Stromal cell of bone marrow (primary cell): ENCODE measurements around the gene FMNL1.

Source experiments
- DNase-seq: peaks from one replicate; pipeline ENCODE4 v3.0.0-alpha.2; 2012; ENCODE audit warnings: low read depth

FMNL1 gene

DNA sequence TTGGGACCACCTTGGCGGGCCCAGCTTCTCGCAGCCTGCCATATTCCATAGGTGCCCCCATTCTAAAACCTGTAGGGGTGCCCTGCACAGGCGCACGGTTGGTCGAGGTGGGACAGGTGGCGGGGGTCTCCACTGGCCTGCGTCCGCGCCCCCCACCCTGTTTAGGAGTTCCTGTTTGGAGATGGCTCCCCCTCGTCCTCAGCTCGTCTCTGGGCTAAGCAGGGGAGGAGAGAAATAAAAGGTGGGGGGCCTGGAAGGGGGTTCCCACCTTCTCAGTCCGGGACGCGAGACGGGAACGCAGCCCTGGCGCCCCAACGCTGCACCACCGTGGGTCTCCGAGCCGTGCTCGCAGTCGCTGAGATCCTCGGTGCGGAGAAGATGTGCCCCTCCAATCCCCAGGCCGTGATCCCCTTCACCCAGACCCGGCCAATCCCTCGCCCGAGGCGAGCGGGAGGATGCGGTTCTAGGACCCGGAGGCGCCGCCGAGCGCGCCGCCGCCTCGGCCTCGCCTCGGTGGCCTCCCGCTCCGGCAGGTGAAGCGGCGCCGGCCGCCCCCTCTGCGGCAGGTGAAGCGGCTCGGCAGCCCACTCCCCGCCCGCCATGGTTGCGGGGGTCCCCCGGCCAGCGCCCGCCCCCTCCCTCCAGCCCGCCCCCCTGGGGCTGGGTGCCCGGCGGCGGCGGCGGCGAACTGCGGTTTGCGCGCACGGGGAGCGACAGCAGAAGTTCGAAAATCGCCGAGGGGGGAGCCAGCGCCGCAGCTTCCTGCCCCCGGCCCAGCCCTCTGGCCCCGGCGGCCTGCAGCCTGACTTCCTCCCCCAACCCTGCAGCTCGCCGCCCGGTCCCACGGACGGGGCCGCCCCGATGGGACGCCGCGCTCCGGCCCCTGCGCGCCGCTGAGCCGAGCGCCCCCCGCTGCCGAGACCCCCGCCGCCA is at the start of gene FMNL1:
Gene FMNL1 (plus strand): TSS at position 805 of the 933 bp plus-strand sequence. CDS start 240 bp downstream, outside the sequence.
- DNase-seq: no peak

DNA sequence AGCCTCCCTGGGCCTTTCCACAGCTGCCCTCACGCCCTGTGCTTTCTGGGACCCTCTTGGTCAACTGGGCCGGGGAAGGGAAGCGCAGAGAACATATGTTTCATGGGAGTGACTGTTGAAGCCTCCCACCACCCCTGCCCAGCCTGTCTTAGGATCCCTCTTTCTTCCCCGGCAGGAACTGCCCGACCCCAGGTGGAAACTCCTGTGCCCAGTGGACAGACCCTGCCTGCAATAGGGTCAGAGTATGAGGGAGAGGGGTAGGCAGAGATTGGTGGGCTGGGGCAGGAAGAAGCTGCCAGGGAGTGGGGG is 49.5 kb upstream of the FMNL1 start:
- DNase-seq: no peak

GRCh38 chr17:45172541-45173286 is 49.0 kb upstream of the FMNL1 start:
- DNase-seq: peak; percentile 53

- no peak for DNase-seq
Measured at GRCh38 chr17:45175759-45176115, 45.9 kb upstream of the FMNL1 start.

GRCh38 chr17:45177563-45177962 is 44.1 kb upstream of the FMNL1 start:
- no peak for DNase-seq

DNA sequence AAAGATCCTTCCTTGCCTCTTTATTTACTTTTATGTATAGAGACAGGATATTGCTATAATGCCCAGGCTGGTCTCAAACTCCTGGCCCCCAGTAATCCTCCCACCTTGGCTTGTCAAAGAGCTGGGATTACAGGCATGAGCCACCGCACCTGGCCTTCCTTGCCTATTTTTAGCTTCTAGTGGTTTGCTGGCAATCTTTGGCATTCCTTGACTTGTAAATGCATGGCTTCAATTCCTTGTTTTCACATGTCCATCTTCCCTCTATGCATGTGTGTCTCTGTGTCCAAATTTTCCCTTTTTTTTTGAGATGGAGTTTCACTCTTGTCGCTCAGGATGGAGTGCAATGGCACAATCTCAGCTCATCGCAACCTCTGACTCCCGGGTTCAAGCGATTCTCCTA is 37.5 kb upstream of the FMNL1 start:
- no peak for DNase-seq

- no peak for DNase-seq
Measured at GRCh38 chr17:45186801-45187354, 34.8 kb upstream of the FMNL1 start.

DNA sequence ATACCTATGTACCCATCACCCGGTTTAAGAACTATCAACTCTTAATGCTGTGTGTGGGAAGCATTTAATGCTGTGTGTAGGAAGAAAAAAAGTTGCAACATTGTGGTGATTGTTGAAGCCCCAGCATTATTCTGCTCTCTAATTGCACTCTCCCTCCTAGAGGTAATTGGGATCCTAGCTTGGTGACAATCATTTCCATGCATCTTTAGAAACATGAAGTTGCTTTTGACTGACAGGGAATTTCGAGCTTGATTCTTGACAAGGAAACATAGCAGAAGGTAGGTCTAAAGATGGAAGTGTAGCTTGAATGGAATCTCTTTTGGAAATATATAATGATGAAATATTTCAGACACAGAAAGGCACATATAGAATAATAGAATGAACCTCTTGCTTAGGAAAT is 32.7 kb upstream of the FMNL1 start:
- DNase-seq: no peak

- DNase-seq: no peak
Measured at GRCh38 chr17:45190503-45191255, 31.0 kb upstream of the FMNL1 start.

DNA sequence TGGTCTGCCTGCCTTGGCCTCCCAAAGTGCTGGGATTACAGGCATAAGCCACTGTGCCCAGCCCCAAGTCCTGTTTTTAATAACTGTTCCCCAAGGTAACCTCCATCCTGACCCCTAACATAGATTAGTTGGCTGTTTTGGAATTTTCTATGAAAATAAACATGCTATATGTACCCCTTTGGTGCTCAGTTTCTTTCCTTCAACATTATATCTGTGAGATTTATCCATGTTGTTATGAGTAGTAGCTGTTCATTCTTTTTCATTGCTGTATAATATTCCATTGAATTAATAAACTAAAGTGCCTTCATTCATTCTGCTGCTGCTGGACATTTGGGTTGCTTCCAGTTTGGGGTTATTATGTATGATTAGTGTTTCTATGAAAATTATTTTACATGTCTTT is 26.3 kb upstream of the FMNL1 start:
- no peak for DNase-seq

DNA sequence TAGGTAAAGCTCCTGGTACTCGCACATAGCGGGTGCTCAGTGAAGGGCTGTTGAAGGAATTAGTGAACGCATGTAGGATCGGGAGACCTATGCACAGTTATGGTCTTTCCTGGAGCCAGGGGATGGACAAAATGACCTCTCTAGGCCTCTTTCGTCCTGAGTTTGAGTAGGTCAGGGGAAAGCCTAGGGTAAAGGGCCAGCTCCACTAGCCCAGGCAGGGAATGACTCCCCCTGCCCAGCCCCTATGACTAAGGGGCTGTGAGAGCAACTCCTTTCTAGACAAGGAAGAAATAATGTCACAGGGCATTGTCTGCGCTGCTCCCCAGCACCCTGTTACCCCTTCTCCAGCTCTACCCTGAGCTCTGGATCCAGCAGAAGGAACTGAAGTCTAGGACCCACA is 24.6 kb upstream of the FMNL1 start:
- no peak for DNase-seq

GRCh38 chr17:45197555-45198334 is 23.9 kb upstream of the FMNL1 start:
- peak; percentile 76 for DNase-seq

DNA sequence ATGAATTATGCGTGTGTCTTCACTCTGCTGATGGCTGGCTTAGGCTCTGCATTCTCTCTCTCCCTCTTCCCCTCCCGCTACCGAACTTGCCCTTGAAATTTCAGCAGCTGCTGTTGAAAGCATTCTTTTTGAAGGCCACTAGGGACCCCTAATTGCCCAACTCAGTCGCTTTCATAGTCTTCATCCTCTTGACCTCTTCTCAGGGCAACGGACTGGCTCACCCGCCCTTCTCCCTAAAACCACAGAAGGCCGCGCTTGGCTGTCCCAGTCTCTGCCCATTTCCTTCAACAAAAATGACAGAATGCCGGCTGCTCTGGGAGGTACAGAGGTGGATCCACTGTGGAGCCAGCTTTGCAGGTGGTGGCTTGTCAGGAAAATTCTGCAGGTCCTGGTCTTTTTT is 21.0 kb upstream of the FMNL1 start:
- DNase-seq: peak; percentile 75

DNA sequence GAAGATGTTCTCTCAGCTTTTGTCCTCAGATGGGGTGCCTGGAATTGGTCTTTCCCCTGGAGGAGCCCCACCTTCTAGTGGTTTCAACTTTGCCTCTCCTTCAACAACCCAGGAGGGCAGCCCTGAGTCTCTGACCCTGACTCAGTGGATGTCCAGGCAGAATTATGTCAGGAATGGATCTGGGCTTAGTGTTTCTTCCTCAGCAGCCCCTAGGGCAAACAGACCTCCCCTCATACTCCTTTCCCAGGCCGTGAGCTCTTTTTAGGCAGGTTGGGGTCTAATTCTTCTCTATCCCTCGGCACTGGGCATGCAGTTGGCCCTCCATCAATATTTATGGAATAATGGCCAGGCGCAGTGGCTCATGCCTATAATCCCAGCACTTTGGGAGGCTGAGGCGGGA is 20.2 kb upstream of the FMNL1 start:
- no peak for DNase-seq

DNA sequence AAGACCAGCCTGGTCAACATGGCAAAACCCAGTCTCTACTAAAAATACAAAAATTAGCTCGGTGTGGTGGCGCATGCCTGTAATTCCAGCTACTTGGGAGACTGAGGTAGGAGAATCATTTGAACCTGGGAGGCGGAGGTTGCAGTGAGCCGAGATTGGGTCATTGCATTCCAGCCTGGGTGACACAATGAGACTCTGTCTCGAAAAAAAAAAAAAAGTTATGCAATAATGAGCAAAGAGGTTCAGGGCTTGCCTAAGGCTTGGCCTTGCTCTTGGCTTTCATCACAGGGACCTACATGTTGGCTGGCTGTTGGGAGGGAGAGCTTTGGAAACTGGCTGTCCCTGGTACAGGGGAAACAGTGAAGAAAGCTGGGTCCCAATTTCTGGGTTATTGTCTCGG is 19.8 kb upstream of the FMNL1 start:
- peak; percentile 34 for DNase-seq

GRCh38 chr17:45218895-45219661 is 2.6 kb upstream of the FMNL1 start:
- peak; percentile 73 for DNase-seq

DNA sequence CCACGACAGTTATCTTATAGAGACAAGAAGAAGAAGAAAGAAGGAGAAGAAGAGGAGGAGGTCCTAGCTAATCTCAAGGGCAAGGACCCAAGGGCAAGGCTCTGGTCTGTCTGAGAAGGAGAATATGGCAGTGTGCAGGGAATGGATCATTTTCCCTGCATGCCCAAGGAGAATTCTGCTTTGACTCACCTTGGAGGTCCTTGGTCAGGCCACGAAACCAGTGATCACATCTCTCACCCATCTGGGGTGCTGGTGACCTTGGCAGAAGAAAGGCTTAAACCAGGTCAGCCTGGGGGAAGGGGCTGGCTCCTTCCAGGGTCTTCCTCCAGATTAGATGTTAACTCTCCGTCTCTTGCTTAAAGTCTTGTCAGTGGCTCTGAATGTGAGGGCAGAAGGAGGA is 1.6 kb upstream of the FMNL1 start:
- DNase-seq: no peak

DNA sequence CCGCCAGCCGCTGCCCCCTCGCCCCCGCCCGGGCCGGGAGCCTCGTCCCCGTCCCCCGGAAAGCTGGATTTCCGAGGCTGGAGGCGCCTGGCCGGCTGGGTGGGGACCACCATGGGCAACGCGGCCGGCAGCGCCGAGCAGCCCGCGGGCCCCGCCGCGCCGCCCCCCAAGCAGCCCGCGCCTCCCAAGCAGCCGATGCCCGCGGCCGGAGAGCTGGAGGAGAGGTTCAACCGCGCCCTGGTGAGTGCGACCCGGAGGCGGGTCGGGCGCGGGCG is 266 bp downstream of the FMNL1 start:
- DNase-seq: no peak

- DNase-seq: no peak
Measured at GRCh38 chr17:45222289-45222995, 757 bp downstream of the FMNL1 start.

DNA sequence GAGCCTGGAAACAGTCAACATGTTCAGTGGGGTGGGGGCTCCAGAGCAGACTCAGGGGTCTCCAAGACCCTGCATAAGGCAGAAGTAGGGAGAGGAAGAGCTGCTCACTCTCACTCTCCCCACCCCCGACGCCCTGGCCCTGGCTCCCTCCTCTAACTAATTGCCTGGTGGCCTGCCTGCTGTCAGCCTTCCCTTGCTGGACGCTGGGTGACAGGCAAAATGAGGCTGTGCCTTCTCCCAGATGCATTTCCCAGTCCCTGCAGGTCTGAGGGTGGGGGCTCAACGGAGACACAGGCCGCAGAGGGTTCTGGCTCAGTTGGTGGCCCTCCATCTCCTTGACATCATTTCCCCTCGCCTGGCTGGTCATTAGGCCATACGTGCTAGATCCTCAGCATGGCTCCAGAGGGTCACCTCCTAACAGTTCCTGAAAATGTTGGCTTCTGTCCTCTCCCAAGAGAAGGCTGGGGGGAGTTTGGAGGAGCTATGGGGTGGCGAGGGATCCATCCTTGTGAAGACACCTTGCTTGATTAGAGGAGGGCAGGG is 1.4 kb downstream of the FMNL1 start:
- DNase-seq: no peak
